ENCODE results near the gene MMAB.

Gene MMAB

GRCh38 chr12:109538191-109538863, 35.0 kb downstream of the MMAB start:
- TF ChIP-seq ZFX (IDR thresholded peaks at IDR 0.05) (no peak), CTCF (conservative IDR thresholded peaks at IDR 0.05) (no peak)
- H3K27ac ChIP-seq, result no peak overlapping the region

GRCh38 chr12:109537136-109537535, 36.2 kb downstream of the MMAB start:
- TF ChIP-seq ZFX (IDR thresholded peaks at IDR 0.05) (no peak), CTCF (conservative IDR thresholded peaks at IDR 0.05) (no peak)
- no peak overlapping the region for H3K27ac ChIP-seq

- TF ChIP-seq ZFX (IDR thresholded peaks at IDR 0.05), result no peak
- no peak for TF ChIP-seq CTCF (conservative IDR thresholded peaks at IDR 0.05)
- H3K27ac ChIP-seq, result no peak overlapping the region
Measured at GRCh38 chr12:109535863-109536250, 37.4 kb downstream of the MMAB start.

- TF ChIP-seq CTCF (conservative IDR thresholded peaks at IDR 0.05) (no peak), ZFX (IDR thresholded peaks at IDR 0.05) (no peak)
- H3K27ac ChIP-seq, result no peak overlapping the region
Measured at GRCh38 chr12:109535231-109535862, 38.0 kb downstream of the MMAB start.

GRCh38 chr12:109534456-109534855, 38.8 kb downstream of the MMAB start:
- no peak overlapping the region for H3K27ac ChIP-seq
- TF ChIP-seq CTCF (conservative IDR thresholded peaks at IDR 0.05), result no peak
- no peak for TF ChIP-seq ZFX (IDR thresholded peaks at IDR 0.05)

- TF ChIP-seq ZFX (IDR thresholded peaks at IDR 0.05) (no peak), CTCF (conservative IDR thresholded peaks at IDR 0.05) (no peak)
- H3K27ac ChIP-seq, result no peak overlapping the region
Measured at GRCh38 chr12:109533487-109533740, 39.9 kb downstream of the MMAB start.

GRCh38 chr12:109532721-109533486, 40.4 kb downstream of the MMAB start:
- H3K27ac ChIP-seq, result no peak overlapping the region
- TF ChIP-seq ZFX (IDR thresholded peaks at IDR 0.05), result no peak
- no peak for TF ChIP-seq CTCF (conservative IDR thresholded peaks at IDR 0.05)
